ENCODE measurements around the gene C22orf15.

The C22orf15 gene

GRCh38 chr22:23750714-23751440, 11.9 kb upstream of the C22orf15 start, which contains the start of gene ZNF70:
Gene ZNF70 (minus strand): TSS chr22:23751112. CDS start chr22:23745140, 5,972 bp downstream.
- peak; percentile 94 for DNase-seq

- DNase-seq = no peak
Observed at GRCh38 chr22:23751441-23751996, 11.3 kb upstream of the C22orf15 start.

GRCh38 chr22:23752090-23752691, 10.6 kb upstream of the C22orf15 start:
- DNase-seq = no peak

GRCh38 chr22:23752750-23753149, 10.0 kb upstream of the C22orf15 start:
- no peak for DNase-seq

- DNase-seq = no peak
Observed at GRCh38 chr22:23753385-23753784, 9.4 kb upstream of the C22orf15 start.

- no peak for DNase-seq
Observed at GRCh38 chr22:23754220-23754919, 8.4 kb upstream of the C22orf15 start, which contains the start of gene VPREB3. Gene VPREB3 (minus strand): TSS chr22:23754425. CDS start chr22:23754363, 62 bp downstream.

- no peak for DNase-seq
Observed at GRCh38 chr22:23754980-23755636, 7.7 kb upstream of the C22orf15 start.

- DNase-seq = no peak
Observed at GRCh38 chr22:23755711-23756110, 7.1 kb upstream of the C22orf15 start.

- DNase-seq = no peak
Observed at GRCh38 chr22:23756891-23757290, 5.9 kb upstream of the C22orf15 start.

GRCh38 chr22:23759566-23759965, 3.2 kb upstream of the C22orf15 start:
- DNase-seq = no peak

- DNase-seq = no peak
Observed at GRCh38 chr22:23760056-23760455, 2.7 kb upstream of the C22orf15 start.

- DNase-seq = peak; percentile 79
Observed at GRCh38 chr22:23763579-23763945, 772 bp downstream of the C22orf15 start.

GRCh38 chr22:23763954-23764353, 1.2 kb downstream of the C22orf15 start:
- no peak for DNase-seq

GRCh38 chr22:23764899-23765881, 2.4 kb downstream of the C22orf15 start:
- no peak for DNase-seq

- DNase-seq = no peak
Observed at GRCh38 chr22:23767303-23767672, 4.5 kb downstream of the C22orf15 start.

GRCh38 chr22:23767673-23768548, 5.1 kb downstream of the C22orf15 start, which contains the start of gene CHCHD10:
Gene CHCHD10 (minus strand): TSS chr22:23767972. CDS start chr22:23767874, 98 bp downstream.
- DNase-seq = peak; percentile 86

- DNase-seq = no peak
Observed at GRCh38 chr22:23769321-23769965, 6.7 kb downstream of the C22orf15 start.

GRCh38 chr22:23772315-23772648, 9.5 kb downstream of the C22orf15 start:
- no peak for DNase-seq

GRCh38 chr22:23772649-23773473, 10.1 kb downstream of the C22orf15 start, which contains the start of gene MMP11:
Gene MMP11 (plus strand): TSS chr22:23772849. CDS start chr22:23772871, 22 bp downstream.
- peak; percentile 85 for DNase-seq

Measured in CD4-positive, alpha-beta T cell treated with Interleukin-17A for 4 hours (primary cell).